ENCODE results near the gene APLP2.

Gene APLP2

DNA sequence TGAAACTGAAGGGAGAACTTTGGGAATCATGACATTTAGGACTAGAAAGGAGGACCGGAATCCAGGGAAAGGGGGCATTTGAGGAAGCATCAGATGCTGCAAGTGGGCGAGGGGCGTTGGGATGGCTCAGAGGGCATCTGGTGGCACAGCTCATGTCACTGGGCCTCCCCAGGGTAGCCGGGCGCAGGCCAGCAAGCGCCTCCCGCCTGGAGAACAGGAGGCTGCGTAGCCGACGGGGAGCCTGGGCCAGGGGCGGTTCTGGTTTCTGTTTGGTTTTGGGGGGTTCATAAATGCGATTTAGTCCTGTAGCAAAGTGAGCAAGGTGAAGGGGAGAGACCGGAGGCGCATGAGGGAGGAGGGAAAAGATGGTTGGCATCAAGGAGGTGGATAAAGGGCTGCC lies 89.4 kb downstream of the APLP2 start:
- ChIA-PET POLR2A (no interaction called here), CTCF (no interaction called here)
- TF ChIP-seq CTCF (IDR thresholded peaks at IDR 0.05; ENCODE audit: control extremely low read depth, extremely low read depth, low read depth, missing control alignments) = no peak
- DNase-seq (ENCODE audit: extremely low spot score) = no peak

GRCh38 chr11:130159657-130160497 lies 90.2 kb downstream of the APLP2 start, which contains the start of gene ST14:
Gene ST14 (plus strand): TSS chr11:130159782. CDS start chr11:130159980, 198 bp downstream.
- peak; percentile 70 for DNase-seq (ENCODE audit: extremely low spot score)
- ChIA-PET CTCF (interaction anchor here (1.4 kb wide), 1 partner anchor 237 kb away, joined by 3 read pairs; no protein-coding TSS in a partner anchor), POLR2A (no interaction called here)
- no peak for TF ChIP-seq CTCF (IDR thresholded peaks at IDR 0.05; ENCODE audit: control extremely low read depth, extremely low read depth, low read depth, missing control alignments)

DNA sequence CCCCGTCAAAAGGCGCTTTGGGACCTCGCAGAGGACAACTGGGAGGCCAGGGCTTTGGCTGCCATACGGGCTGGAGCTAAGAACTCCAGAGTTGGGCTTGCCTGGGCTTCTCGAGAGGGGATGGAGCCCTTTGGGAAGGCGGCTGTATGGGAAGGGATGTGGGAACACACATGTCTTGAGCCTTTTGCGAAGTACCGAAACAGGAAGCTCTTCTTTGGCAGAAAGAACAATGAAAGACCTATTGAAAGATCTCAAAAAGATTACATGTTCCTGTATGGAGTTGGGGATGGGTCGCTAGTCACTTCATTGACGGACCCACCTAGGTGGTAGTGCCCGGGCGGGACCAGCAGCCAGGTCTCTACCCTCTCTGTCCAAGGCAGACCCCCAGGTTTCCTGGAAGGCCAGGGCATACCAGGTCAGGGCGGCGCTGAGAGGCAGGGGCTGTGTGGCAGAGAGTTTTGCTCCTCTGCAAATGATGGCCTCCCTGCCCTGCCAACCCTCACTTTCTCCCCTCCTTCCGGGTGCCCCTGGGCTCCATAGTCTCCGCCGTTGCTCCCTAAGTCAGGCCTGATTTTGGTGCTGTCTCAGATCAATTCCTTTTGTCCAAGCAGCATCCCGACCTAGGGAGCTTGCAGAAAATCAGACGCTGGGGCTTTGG lies 90.9 kb downstream of the APLP2 start:
- no peak for TF ChIP-seq CTCF (IDR thresholded peaks at IDR 0.05; ENCODE audit: control extremely low read depth, extremely low read depth, low read depth, missing control alignments)
- POLR2A ChIA-PET = no interaction called here
- CTCF ChIA-PET = interaction anchor here (1.4 to 1.8 kb wide), 2 partner anchors 28 to 238 kb away, joined by 3 to 4 read pairs; no protein-coding TSS in a partner anchor
- DNase-seq (ENCODE audit: extremely low spot score) = no peak

DNA sequence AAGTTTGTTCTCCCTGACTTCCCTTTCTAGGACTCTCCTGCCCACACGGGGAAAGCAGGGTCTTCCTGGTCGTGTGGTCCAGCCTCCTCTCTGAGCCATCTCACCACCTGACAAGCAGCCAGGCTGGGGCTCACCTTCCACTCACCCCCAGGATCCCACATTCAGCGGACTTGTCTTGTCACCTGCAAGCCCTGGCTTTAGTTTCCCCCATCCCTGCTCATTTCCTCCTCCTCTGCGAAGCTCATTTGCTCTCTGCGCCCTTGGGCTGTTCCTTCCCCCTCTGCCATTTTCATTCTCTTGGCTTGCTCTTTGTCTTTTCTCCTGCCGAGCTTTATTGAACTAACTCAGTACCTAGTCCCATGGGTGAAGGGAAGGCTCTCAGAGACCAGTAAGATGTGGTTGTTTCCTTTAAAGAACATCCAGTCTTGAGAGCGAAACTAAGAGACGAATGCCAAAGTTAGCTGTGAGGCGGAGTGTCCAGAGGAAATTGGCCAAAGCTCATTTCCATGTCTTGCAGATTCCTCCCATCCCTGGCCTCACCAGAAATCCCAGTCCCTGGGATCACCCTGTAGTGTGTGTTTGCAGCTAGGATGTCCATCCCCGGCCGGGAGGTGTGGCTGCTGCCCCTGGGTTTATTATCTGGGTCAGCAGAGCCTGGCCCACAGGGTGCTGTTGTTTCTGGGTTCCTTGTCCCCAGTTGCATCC lies 91.9 kb downstream of the APLP2 start:
- POLR2A ChIA-PET = no interaction called here
- no peak for TF ChIP-seq CTCF (IDR thresholded peaks at IDR 0.05; ENCODE audit: control extremely low read depth, extremely low read depth, low read depth, missing control alignments)
- DNase-seq (ENCODE audit: extremely low spot score) = no peak
- CTCF ChIA-PET = interaction anchor here (1.4 to 1.8 kb wide), 2 partner anchors 29 to 239 kb away, joined by 3 to 4 read pairs; no protein-coding TSS in a partner anchor

DNA sequence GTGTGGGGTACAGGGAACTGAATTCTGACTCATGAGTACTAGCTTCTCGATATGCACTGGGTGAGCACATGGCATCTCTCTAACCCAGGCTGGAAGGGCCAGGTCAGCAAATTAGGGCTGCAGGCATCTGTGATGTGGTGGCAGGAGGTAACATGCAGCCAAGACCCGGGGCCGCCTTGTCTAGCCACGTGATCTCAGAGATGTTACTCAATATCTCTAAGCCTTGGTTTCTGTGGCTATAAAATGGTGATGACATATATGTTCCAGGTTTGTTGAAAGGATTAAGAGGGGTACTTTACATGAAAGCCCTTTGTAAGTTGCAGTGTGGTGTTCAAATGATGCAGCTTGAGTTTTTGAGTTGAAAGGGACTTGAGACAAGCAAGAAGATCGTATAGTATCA lies 93.0 kb downstream of the APLP2 start:
- POLR2A ChIA-PET = no interaction called here
- DNase-seq (ENCODE audit: extremely low spot score) = no peak
- CTCF ChIA-PET = interaction anchor here (1.8 kb wide), 1 partner anchor 30 kb away, joined by 4 read pairs; no protein-coding TSS in a partner anchor
- TF ChIP-seq CTCF (IDR thresholded peaks at IDR 0.05; ENCODE audit: control extremely low read depth, extremely low read depth, low read depth, missing control alignments) = no peak

Measured in GM10248 (cell line).